Activated gamma-delta T cell treated with anti-CD3 and anti-CD28 coated beads, Interleukin-2, amount 50 U/mL, for 16 hours (primary cell): Measurements from ENCODE around the gene TENM4.
"Not testable (repeated sequence)": the region's sequence is repeated elsewhere in the genome, so short reads cannot be mapped to it uniquely, and the experiment has no call there.

Source experiments
- DNase-seq: peaks from one replicate; pipeline ENCODE4 v3.0.0-alpha.2; 2020; ENCODE audit warnings: low read depth

The TENM4 gene

DNA sequence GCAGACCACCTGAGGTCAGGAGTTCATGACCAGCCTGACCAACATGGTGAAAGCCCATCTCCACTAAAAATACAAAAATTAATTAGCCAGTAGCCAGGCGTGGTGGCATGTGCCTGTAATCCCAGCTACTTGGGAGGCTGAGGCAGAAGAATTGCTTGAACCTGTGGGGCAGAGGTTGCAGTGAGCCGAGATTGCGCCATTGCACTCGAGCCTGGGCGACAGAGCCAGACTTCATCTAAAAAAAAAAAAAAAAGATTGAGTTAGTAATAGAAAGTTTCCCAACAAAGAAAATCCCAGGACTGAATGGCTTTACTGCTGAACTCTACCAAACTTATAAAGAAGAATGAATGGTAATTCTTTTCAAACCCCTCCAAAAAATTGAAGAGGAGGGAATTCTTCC lies 803.3 kb downstream of the TENM4 start:
- not testable (repeated sequence) for DNase-seq

DNA sequence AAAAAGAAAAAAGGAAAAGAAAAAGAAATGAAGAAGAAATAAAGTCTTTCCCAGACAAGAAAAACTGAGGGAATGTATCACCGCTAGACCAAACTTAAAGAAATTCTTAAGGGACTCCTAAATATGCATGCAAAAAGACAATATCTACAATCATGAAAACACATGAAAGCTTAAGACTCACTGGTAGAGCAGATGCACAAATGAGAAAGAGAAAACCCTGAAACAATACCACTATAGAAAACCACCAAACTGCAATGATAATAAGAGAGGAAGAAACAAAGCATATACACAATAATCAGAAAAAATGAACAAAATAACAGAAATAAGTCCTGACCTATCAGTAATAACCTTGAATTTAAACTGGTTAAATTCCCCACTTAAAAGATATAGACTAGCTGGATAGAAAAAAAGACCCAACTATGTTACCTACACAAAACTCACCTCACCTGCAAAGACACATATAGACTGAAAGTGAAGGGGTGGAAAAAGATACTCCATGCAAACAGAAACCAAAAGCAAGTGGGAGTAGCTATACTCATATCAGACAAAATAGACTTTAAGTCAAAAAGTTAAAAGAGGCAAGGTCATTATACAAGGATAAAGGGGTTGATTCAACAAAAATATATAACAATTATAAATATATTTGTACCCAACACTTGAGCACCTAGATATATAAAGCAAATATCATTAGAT lies 804.9 kb downstream of the TENM4 start:
- DNase-seq: no peak

- no peak for DNase-seq
Observed at GRCh38 chr11:78633516-78634310, 807.1 kb downstream of the TENM4 start.

DNA sequence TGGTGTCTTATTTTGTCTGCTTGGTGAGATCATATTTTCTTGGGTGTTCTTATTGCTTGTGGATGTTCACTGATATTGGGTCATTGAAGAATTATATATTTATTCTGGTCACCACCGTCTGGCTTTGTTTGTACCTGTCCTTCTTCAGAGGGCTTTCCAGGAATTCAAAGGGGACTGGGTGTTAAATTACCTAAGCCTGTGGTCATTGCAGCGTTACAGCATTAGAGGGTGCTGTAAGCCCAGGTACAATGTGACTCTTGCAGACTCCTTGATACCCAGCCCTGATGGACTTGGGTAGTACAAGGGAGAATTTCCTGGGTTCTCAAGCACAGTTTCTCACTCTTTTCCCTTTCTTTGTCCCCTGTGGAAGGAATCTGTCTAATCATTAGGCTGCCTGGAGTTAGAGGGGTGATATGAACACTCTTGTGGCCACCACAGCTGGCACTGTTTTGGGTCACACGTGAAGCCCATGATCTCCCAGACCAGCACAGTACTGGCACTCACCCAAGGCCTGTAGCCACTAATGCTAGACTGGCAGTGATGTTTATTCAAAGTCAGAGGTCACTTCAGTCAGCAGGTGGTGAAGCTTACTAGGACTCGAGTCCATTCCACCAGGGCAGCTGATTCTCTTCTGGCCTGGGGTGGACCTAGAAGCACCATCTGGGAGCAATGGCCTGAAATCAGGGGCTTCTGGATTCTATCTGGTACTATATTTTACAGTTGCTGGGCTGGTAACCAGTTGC lies 810.1 kb downstream of the TENM4 start:
- no peak for DNase-seq

DNA sequence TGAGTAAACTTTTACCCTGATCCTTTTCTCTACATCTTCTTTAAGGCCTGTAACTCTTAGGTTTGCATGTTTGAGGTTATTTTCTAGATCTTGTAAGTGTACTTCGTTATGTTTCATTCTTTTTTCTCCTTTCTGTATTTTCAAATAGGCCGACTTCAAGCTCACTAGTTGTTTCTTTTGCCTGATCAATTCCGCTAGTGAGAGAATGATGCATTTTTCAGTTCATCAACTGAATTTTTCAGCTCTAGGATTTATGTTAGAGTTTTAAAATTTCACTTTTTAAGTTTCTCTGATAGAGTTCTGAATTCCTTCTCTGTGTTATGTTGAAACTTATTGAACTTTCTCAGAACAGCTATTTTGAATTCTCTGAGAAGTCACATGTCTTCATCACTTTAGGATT lies 810.7 kb downstream of the TENM4 start:
- no peak for DNase-seq

DNA sequence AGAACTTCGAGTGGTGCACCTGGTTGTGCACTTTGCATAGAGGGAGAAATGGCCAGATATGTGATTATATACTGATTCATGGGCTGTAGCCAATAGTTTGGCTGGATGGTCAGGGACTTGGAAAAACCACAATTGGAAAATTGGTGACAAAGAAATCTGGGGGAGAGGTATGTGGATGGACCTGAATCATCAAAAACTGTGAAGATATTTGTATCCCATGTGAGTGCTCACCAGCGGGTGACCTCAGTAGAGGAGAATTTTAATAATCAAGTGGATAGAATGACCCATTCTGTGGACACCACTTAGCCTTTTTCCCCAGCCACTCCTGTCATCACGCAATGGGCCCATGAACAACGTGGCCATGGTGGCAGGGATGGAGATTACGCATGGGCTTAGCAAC lies 818.2 kb downstream of the TENM4 start:
- DNase-seq: no peak

GRCh38 chr11:78620159-78620558 lies 820.7 kb downstream of the TENM4 start:
- no peak for DNase-seq

DNA sequence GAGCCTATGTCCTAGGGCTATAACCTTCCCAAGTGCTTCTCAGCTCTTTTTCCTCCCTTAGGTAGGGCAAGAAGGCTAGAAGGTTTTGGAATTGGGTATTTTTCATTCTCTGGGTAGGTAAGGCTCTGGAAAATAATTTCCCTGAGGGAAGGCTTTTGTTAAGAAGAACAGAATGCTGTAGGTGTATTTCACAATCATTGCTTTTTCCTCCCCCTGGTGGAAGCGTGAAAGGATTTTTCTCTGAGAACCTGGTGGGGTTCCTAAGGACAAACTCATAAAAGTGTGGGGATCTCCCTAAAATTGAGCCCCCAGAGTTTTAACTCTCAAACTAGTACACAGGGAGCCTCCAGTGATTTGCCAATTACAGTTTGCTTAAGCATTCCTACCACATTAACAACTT lies 825.1 kb downstream of the TENM4 start:
- no peak for DNase-seq

- DNase-seq: no peak
Observed at GRCh38 chr11:78613378-78613813, 827.4 kb downstream of the TENM4 start.

- DNase-seq: no peak
Observed at GRCh38 chr11:78612721-78613377, 828.0 kb downstream of the TENM4 start.

DNA sequence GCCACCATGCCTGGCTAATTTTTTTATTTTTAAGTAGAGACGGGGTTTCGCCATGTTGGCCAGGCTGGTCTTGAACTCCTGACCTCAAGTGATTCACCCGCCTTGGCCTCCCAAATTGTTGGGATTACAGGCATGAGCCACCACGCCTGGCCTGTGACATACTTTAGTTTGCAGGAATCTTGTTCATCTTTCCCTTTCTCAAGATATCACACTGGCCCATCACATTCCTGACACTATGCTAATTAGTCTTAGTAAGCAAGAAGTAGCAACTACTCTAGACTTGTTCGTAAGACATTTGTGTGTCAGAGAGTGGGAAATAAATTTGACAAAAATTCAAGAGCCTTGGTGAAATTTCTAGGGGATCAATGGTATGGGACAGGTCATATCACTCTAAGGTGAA lies 831.5 kb downstream of the TENM4 start:
- not testable (repeated sequence) for DNase-seq

- no peak for DNase-seq
Observed at GRCh38 chr11:78607696-78608095, 833.1 kb downstream of the TENM4 start.

GRCh38 chr11:78606667-78607066 lies 834.2 kb downstream of the TENM4 start:
- no peak for DNase-seq

- DNase-seq: no peak
Observed at GRCh38 chr11:78605296-78605695, 835.5 kb downstream of the TENM4 start.

- no peak for DNase-seq
Observed at GRCh38 chr11:78603792-78604191, 837.0 kb downstream of the TENM4 start.
